CD14-positive monocyte (primary cell): ENCODE measurements around the gene CAPN9. TPM values are rescaled to one million over a fixed set of nuclear protein-coding genes. Genes with fewer than 3 reads are reported as not detected.

Source experiments
- DNase-seq, 3 donors: peaks; one replicate each; pipeline ENCODE4 v3.0.0-alpha.2; 2011 to 2022
- H2AFZ ChIP-seq: 2 replicates; pipeline ENCODE4 v1.6.0; 2012; ENCODE audit warnings: mild to moderate bottlenecking, low read depth, low read length, inconsistent platforms; ENCODE audit not compliant: insufficient read depth, poor library complexity, severe bottlenecking
- H3K27ac ChIP-seq, 2 donors: 1 replicate in 1 of 2; 2 replicates in 1 of 2; pipeline ENCODE4 v1.5.1; 2012 to 2013; ENCODE audit warnings: low read length in 2 of 2, control low read depth in 1 of 2, inconsistent platforms in 1 of 2, low read depth in 1 of 2, mild to moderate bottlenecking in 1 of 2
- H3K27me3 ChIP-seq, 2 donors: one replicate each; pipeline versions ENCODE4 v1.6.0 to v1.6.1; 2011 to 2013; ENCODE audit warnings: low read length in 2 of 2; ENCODE audit not compliant: control insufficient read depth in 2 of 2, insufficient read depth in 2 of 2
- H3K36me3 ChIP-seq, 2 donors: replicated peaks in 1 of 2; 1 replicate in 1 of 2; 2 replicates in 1 of 2; pipeline versions ENCODE4 v1.5.1 to v1.6.1; 2012 to 2013; ENCODE audit warnings: low read length in 2 of 2, control low read depth in 1 of 2, inconsistent platforms in 1 of 2, mild to moderate bottlenecking in 1 of 2; ENCODE audit not compliant: insufficient read depth in 2 of 2, control insufficient read depth in 1 of 2
- H3K4me1 ChIP-seq, 2 donors: 1 replicate in 1 of 2; 2 replicates in 1 of 2; pipeline versions ENCODE4 v1.5.1 to v1.6.1; 2012 to 2013; ENCODE audit warnings: low read length in 2 of 2, control low read depth in 1 of 2, inconsistent platforms in 1 of 2, mild to moderate bottlenecking in 1 of 2, moderate library complexity in 1 of 2; ENCODE audit not compliant: insufficient read depth in 2 of 2, control insufficient read depth in 1 of 2
- H3K4me2 ChIP-seq: replicated peaks from 2 replicates; pipeline ENCODE3; 2012; ENCODE audit warnings: low read length, moderate library complexity, mild to moderate bottlenecking; ENCODE audit not compliant: poor library complexity, severe bottlenecking; ENCODE audit errors: extremely low read depth
- H3K4me3 ChIP-seq, 3 experiments: fragments of 200-600 bp in 1 of 3; sonication (generic) in 1 of 3; replicated peaks in 1 of 3; 1 replicate in 2 of 3; 2 replicates in 1 of 3; pipeline ENCODE4 v1.5.1; 2011 to 2013; ENCODE audit warnings: low read length in 3 of 3, mild to moderate bottlenecking in 3 of 3, control low read depth in 2 of 3, low read depth in 2 of 3, inconsistent platforms in 1 of 3, moderate library complexity in 1 of 3
- H3K79me2 ChIP-seq: 2 replicates; pipeline ENCODE4 v1.6.0; 2012; ENCODE audit warnings: mild to moderate bottlenecking, control low read depth, inconsistent platforms, low read length, moderate library complexity; ENCODE audit not compliant: insufficient read depth
- H3K9ac ChIP-seq: 2 replicates; pipeline ENCODE4 v1.6.0; 2017; ENCODE audit warnings: low read length, mild to moderate bottlenecking; ENCODE audit not compliant: insufficient read depth, poor library complexity, severe bottlenecking
- H3K9me3 ChIP-seq, 2 donors: replicated peaks in 1 of 2; 1 replicate in 1 of 2; 2 replicates in 1 of 2; pipeline versions ENCODE4 v1.5.1 to v1.6.1; 2012 to 2013; ENCODE audit warnings: low read length in 2 of 2, control low read depth in 1 of 2; ENCODE audit not compliant: control insufficient read depth in 1 of 2, insufficient read depth in 1 of 2
- H4K20me1 ChIP-seq: 2 replicates; pipeline ENCODE4 v1.6.0; 2012; ENCODE audit warnings: mild to moderate bottlenecking, low read length, control low read depth, moderate library complexity; ENCODE audit not compliant: insufficient read depth
- H3K27ac Mint-ChIP-seq, 7 donors: one replicate each; pipeline ENCODE4 v1.8.0; 2020; ENCODE audit warnings: mild to moderate bottlenecking in 7 of 7, mixed read lengths in 7 of 7, moderate library complexity in 6 of 7, inconsistent platforms in 2 of 7
- H3K27me3 Mint-ChIP-seq, 3 donors: one replicate each; pipeline ENCODE4 v1.8.0; 2021 to 2022; ENCODE audit warnings: low read depth in 3 of 3, mild to moderate bottlenecking in 3 of 3, mixed read lengths in 3 of 3, moderate library complexity in 3 of 3, inconsistent platforms in 1 of 3
- H3K36me3 Mint-ChIP-seq, 2 donors: one replicate each; pipeline ENCODE4 v1.8.0; 2020; ENCODE audit warnings: mixed read lengths in 2 of 2, inconsistent platforms in 1 of 2, mild to moderate bottlenecking in 1 of 2
- H3K4me1 Mint-ChIP-seq: one replicate; pipeline ENCODE4 v1.8.0; 2020; ENCODE audit warnings: mild to moderate bottlenecking, mixed read lengths
- H3K4me3 Mint-ChIP-seq, 2 donors: one replicate each; pipeline ENCODE4 v1.8.0; 2020; ENCODE audit warnings: mild to moderate bottlenecking in 2 of 2, mixed read lengths in 2 of 2, moderate library complexity in 1 of 2
- H3K9me3 Mint-ChIP-seq, 7 donors: one replicate each; pipeline ENCODE4 v1.8.0; 2020 to 2022; ENCODE audit warnings: mixed read lengths in 7 of 7, mild to moderate bottlenecking in 6 of 7, moderate library complexity in 6 of 7, inconsistent platforms in 2 of 7
- WGBS: methylation state at CpG from one replicate; pipeline ENCODE4 v1.1.5; 2013; ENCODE audit warnings: missing lambda C conversion rate; ENCODE audit not compliant: insufficient coverage; 5-methylcytosine and 5-hydroxymethylcytosine counted together
- intact Hi-C, 2 donors: fragments of 100-400 bp; cut with micrococcal nuclease; formaldehyde crosslinking; loops; one replicate each; pipeline versions ENCODE4 v1.15.0 to v1.15.1; 2023
- polyA plus RNA-seq, 3 donors: library from polyadenylated mRNA; depleted of rRNA in 1 of 3; unstranded in 2 of 3; stranded (reverse) in 1 of 3; fragments of 300-500 nt in 2 of 3; fragments of >200 nt in 1 of 3; fragmentation: Illumina TruSeq in 2 of 3; gene quantifications; 1 replicate in 2 of 3; 2 replicates in 1 of 3; pipeline ENCODE4 v1.2.3, GENCODE V29; 2012 to 2021
- TF ChIP-seq, protein P1 (sequence below): fragments of 200-600 bp; IDR thresholded peaks from one replicate; pipeline ENCODE4 v1.8.0; 2022; ENCODE audit warnings: antibody characterized with exemption, mild to moderate bottlenecking

The CAPN9 gene
- polyA plus RNA-seq, 3 donors: not detected

DNA sequence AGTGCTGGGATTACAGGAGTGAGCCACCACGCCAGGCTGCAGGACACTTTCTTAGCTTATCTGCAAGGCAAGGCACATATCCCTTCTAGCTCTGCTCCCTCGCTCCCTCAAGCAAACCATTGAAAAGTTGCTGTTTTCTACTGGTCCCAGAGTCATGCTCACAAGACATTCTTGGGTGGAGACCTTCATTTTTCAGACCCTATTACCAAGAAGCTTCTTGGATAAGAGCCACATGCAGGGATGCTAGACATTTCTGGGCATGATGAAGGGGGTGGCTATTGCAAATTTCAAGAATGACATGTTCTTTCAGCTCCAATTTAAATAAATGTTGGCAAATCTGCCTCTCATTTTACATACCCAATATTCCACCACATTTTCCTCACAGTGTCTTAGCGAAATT lies 33.9 kb downstream of the CAPN9 start:
- H3K4me3 ChIP-seq: no peak overlapping the region
- intact Hi-C loops: no loop called here
- no peaks in the 10 kb centered on the region for H3K79me2 ChIP-seq
- TF ChIP-seq, protein P1, sequence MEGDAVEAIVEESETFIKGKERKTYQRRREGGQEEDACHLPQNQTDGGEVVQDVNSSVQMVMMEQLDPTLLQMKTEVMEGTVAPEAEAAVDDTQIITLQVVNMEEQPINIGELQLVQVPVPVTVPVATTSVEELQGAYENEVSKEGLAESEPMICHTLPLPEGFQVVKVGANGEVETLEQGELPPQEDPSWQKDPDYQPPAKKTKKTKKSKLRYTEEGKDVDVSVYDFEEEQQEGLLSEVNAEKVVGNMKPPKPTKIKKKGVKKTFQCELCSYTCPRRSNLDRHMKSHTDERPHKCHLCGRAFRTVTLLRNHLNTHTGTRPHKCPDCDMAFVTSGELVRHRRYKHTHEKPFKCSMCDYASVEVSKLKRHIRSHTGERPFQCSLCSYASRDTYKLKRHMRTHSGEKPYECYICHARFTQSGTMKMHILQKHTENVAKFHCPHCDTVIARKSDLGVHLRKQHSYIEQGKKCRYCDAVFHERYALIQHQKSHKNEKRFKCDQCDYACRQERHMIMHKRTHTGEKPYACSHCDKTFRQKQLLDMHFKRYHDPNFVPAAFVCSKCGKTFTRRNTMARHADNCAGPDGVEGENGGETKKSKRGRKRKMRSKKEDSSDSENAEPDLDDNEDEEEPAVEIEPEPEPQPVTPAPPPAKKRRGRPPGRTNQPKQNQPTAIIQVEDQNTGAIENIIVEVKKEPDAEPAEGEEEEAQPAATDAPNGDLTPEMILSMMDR: no peak
- no peak overlapping the region for H3K4me2 ChIP-seq
- no peaks in the 10 kb centered on the region for H3K36me3 Mint-ChIP-seq
- H3K36me3 ChIP-seq: no peaks in the 10 kb centered on the region
- H2AFZ ChIP-seq: no peak overlapping the region
- no peak for DNase-seq
- H3K9me3 ChIP-seq: no peaks in the 10 kb centered on the region
- peaks cover 0 to 9% of the 10 kb centered on the region in 2 donors for H3K27me3 ChIP-seq
- H3K4me3 Mint-ChIP-seq: no peak overlapping the region
- H3K4me1 ChIP-seq: no peaks in the 10 kb centered on the region
- H3K27me3 Mint-ChIP-seq: peaks cover 3 to 6% (median 4%) of the 10 kb centered on the region in 3 donors
- H3K9me3 Mint-ChIP-seq: peaks cover 0 to 2% (median 0%) of the 10 kb centered on the region in 7 donors
- H3K4me1 Mint-ChIP-seq: no peaks in the 10 kb centered on the region
- H3K27ac Mint-ChIP-seq: no peak overlapping the region
- H4K20me1 ChIP-seq: no peaks in the 10 kb centered on the region
- no peak overlapping the region for H3K27ac ChIP-seq
- WGBS: 100% methylated on average over 2 of the region's 3 CpGs
- H3K9ac ChIP-seq: no peak overlapping the region

DNA sequence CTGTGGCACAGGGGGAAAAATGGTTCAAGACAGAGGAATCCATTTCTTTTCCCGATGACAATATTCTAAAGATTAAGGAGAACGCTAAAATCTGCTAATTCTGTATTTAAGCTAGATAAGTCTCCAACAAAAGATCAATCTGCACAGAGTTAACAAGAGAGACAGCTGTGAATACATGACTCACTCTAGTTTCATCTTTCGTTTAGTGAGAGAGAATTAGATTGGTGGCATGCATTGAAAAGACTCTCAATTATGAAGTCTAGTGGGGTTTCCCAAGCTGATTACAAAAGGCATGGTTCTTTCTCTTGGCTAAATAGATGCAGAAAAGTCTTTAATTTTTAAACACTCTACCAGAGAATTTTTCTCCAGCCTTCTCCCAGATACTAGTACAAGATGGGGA lies 34.4 kb downstream of the CAPN9 start:
- WGBS: no CpG with 5 or more reads among the region's 3 CpGs
- Mint-ChIP-seq H3K4me1 (no peaks in the 10 kb centered on the region), H3K9me3 (peaks cover 0 to 2% (median 0%) of the 10 kb centered on the region in 7 donors), H3K36me3 (no peaks in the 10 kb centered on the region), H3K4me3 (no peak overlapping the region), H3K27ac (no peak overlapping the region), H3K27me3 (peaks cover 3 to 6% (median 4%) of the 10 kb centered on the region in 3 donors)
- DNase-seq: no peak
- H4K20me1 ChIP-seq: no peaks in the 10 kb centered on the region
- no peak overlapping the region for H3K9ac ChIP-seq
- no peak overlapping the region for H3K4me2 ChIP-seq
- intact Hi-C loops: no loop called here
- no peak overlapping the region for H2AFZ ChIP-seq
- H3K4me3 ChIP-seq: no peak overlapping the region
- H3K27ac ChIP-seq: no peak overlapping the region
- H3K79me2 ChIP-seq: no peaks in the 10 kb centered on the region
- H3K27me3 ChIP-seq: peaks cover 0 to 9% of the 10 kb centered on the region in 2 donors
- TF ChIP-seq, protein P1: no peak
- no peaks in the 10 kb centered on the region for H3K9me3 ChIP-seq
- no peaks in the 10 kb centered on the region for H3K36me3 ChIP-seq
- H3K4me1 ChIP-seq: no peaks in the 10 kb centered on the region
